Loucy (cell line): ENCODE data around the gene AMACR.
"Not testable (repeated sequence)": the region's sequence is repeated elsewhere in the genome, so short reads cannot be mapped to it uniquely, and the experiment has no call there.

Experiments
- H2AFZ ChIP-seq: fragments of 200-600 bp; sonication (generic); 2 replicates; pipeline ENCODE4 v1.6.0; 2016; ENCODE audit warnings: antibody characterized with exemption, mild to moderate bottlenecking, low read length, moderate library complexity
- H3F3A ChIP-seq: fragments of 200-600 bp; 2 replicates; pipeline ENCODE4 v1.6.0; 2016; ENCODE audit warnings: antibody characterized with exemption, low read depth, mild to moderate bottlenecking
- H3K27me3 ChIP-seq: fragments of 200-600 bp; sonication (generic); 2 replicates; pipeline ENCODE4 v1.6.1; 2014; ENCODE audit warnings: low read length, mild to moderate bottlenecking; ENCODE audit not compliant: insufficient read depth, poor library complexity, severe bottlenecking
- H3K36me3 ChIP-seq: fragments of 200-600 bp; sonication (generic); 2 replicates; pipeline ENCODE4 v1.6.1; 2016; ENCODE audit warnings: low read length; ENCODE audit not compliant: insufficient read depth
- H3K4me1 ChIP-seq: fragments of 200-600 bp; sonication (generic); 2 replicates; pipeline ENCODE4 v1.5.1; 2014; ENCODE audit warnings: low read length, mild to moderate bottlenecking; ENCODE audit not compliant: insufficient read depth, poor library complexity, severe bottlenecking
- H3K4me2 ChIP-seq: fragments of 200-600 bp; sonication (generic); 2 replicates; pipeline ENCODE4 v1.6.0; 2014; ENCODE audit warnings: antibody characterized with exemption, low read length, low read depth, mild to moderate bottlenecking; ENCODE audit not compliant: poor library complexity, severe bottlenecking
- H3K4me3 ChIP-seq: fragments of 200-600 bp; sonication (generic); 2 replicates; pipeline ENCODE4 v1.5.1; 2014; ENCODE audit warnings: low read length, mild to moderate bottlenecking, mixed read lengths; ENCODE audit not compliant: poor library complexity, severe bottlenecking
- H3K79me2 ChIP-seq: fragments of 200-600 bp; sonication (generic); 2 replicates; pipeline ENCODE4 v1.6.1; 2014; ENCODE audit warnings: low read length; ENCODE audit not compliant: insufficient read depth
- H3K9ac ChIP-seq: fragments of 200-600 bp; sonication (generic); 2 replicates; pipeline ENCODE4 v1.6.0; 2014; ENCODE audit warnings: mild to moderate bottlenecking, low read depth, low read length, moderate library complexity; ENCODE audit not compliant: poor library complexity, severe bottlenecking
- H3K9me2 ChIP-seq: fragments of 200-600 bp; sonication (generic); replicated peaks from 2 replicates; pipeline ENCODE4 v1.6.1; 2016; ENCODE audit warnings: low read depth, low read length, mixed read lengths
- H3K9me3 ChIP-seq: fragments of 200-600 bp; sonication (generic); 2 replicates; pipeline ENCODE4 v1.6.1; 2014; ENCODE audit warnings: mild to moderate bottlenecking, antibody characterized with exemption, low read length, low read depth; ENCODE audit not compliant: insufficient read depth
- H4K20me1 ChIP-seq: fragments of 200-600 bp; sonication (generic); 2 replicates; pipeline ENCODE4 v1.6.0; 2014; ENCODE audit warnings: antibody characterized with exemption, low read length, mild to moderate bottlenecking; ENCODE audit not compliant: insufficient read depth, poor library complexity, severe bottlenecking
- EZH2phosphoT487 ChIP-seq: fragments of 200-600 bp; IDR thresholded peaks from 2 replicates; pipeline ENCODE4 v1.6.1; 2018; ENCODE audit warnings: antibody characterized with exemption, mild to moderate bottlenecking, moderate library complexity, borderline replicate concordance
- TF ChIP-seq, protein P1 (sequence below): fragments of 200-600 bp; sonication (generic); conservative IDR thresholded peaks from 2 replicates; pipeline ENCODE4 v1.5.1; 2014; ENCODE audit warnings: mild to moderate bottlenecking, antibody characterized with exemption, low read length

The AMACR gene

DNA sequence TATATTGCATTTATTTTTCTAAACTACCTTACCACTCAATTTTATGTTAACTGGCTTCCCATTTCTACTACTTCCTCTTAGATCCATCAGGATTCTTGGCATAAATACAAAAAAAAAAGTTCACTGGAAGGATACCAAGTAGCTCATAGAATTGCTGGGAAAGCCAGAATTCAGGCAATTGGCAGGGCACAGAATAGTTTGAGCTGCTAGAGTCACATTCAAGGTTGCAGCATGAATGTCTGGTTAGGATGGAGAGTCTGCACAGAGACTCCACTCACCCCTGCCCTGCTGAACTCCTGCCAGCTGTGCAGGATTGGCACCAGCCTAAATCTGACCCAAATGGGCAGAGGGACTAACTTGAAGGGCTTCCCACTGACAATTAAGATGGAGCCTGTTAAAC, 4.9 kb upstream of the AMACR start:
- Histone ChIP-seq H2AFZ (no peak overlapping the region), H3K4me1 (peaks cover 15% of the 10 kb centered on the region), H3F3A (no peaks in the 10 kb centered on the region), H3K9me2 (no peaks in the 10 kb centered on the region), H3K27me3 (no peaks in the 10 kb centered on the region), H3K4me2 (no peak overlapping the region), H3K9ac (no peak overlapping the region), H4K20me1 (no peaks in the 10 kb centered on the region), H3K36me3 (no peaks in the 10 kb centered on the region), H3K4me3 (no peak overlapping the region), H3K79me2 (no peaks in the 10 kb centered on the region), H3K9me3 (no peaks in the 10 kb centered on the region)
- TF ChIP-seq EZH2phosphoT487 = no peak
- TF ChIP-seq, protein P1, sequence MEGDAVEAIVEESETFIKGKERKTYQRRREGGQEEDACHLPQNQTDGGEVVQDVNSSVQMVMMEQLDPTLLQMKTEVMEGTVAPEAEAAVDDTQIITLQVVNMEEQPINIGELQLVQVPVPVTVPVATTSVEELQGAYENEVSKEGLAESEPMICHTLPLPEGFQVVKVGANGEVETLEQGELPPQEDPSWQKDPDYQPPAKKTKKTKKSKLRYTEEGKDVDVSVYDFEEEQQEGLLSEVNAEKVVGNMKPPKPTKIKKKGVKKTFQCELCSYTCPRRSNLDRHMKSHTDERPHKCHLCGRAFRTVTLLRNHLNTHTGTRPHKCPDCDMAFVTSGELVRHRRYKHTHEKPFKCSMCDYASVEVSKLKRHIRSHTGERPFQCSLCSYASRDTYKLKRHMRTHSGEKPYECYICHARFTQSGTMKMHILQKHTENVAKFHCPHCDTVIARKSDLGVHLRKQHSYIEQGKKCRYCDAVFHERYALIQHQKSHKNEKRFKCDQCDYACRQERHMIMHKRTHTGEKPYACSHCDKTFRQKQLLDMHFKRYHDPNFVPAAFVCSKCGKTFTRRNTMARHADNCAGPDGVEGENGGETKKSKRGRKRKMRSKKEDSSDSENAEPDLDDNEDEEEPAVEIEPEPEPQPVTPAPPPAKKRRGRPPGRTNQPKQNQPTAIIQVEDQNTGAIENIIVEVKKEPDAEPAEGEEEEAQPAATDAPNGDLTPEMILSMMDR = no peak

DNA sequence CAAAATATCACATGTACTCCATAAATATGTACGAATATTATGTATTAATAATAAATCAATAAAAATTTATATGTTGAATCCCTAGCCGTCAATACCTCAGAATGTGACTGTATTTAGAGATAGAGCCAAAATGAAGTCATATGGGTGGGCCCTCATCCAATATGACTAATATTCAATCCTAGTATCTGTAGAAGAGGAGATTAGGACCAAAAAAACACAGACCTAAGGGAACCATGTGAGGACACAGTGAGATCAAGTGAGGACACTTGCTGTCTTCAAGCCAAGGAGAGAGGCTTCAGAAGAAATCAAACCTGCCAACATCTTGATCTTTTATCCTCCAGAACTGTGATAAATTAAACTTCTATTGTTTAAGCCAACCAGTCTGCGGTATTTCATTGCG, 3.7 kb upstream of the AMACR start:
- Histone ChIP-seq H3K9me2 (no peaks in the 10 kb centered on the region), H3K4me1 (peaks cover 23% of the 10 kb centered on the region), H3K36me3 (no peaks in the 10 kb centered on the region), H3K9me3 (no peaks in the 10 kb centered on the region), H3K27me3 (no peaks in the 10 kb centered on the region), H3F3A (no peaks in the 10 kb centered on the region), H3K4me3 (no peak overlapping the region), H3K9ac (no peak overlapping the region), H2AFZ (no peak overlapping the region), H4K20me1 (no peaks in the 10 kb centered on the region), H3K4me2 (no peak overlapping the region), H3K79me2 (peaks cover 9% of the 10 kb centered on the region)
- TF ChIP-seq, protein P1 = no peak
- TF ChIP-seq EZH2phosphoT487 = no peak

DNA sequence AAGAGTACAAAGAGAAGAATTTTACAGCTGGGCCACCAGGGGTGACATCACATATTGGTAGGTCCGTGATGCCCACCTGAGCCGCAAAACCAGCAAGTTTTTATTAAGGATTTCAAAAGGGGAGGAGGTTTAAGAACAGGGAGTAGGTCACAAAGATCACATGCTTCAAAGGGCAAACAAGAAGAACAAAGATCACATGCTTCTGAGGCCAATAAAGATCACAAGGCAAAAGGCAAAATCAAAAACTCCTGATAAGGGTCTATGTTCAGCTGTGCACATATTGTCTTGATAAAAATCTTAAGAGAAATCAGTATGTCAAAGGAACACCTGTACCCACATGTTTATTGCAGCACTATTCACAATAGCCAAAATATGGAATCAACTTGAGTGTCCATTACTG, 2.3 kb upstream of the AMACR start:
- H2AFZ ChIP-seq, H3K4me2 ChIP-seq, H3K9me3 ChIP-seq: not testable (repeated sequence)

DNA sequence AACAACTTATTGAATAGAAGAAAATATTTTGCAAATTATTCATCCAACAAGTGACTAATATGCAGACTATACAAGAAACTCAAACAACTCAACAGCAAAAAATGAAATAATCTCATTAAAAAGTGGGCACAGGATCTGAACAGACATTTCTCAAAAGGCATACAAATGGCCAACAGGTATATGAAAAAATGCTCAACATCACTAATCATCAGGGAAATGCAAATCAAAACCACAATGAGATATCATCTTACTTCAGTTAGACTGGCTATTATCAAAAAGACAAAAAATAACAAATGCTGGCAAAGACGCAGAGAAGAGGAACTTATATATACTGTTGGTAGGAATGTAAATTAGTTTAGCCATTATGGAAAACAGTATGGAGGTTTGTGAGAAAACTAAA, 1.8 kb upstream of the AMACR start:
- Histone ChIP-seq H3K9me2 (no peaks in the 10 kb centered on the region), H3F3A (no peaks in the 10 kb centered on the region), H3K9me3 (no peaks in the 10 kb centered on the region), H3K9ac (no peak overlapping the region), H3K27me3 (no peaks in the 10 kb centered on the region), H3K36me3 (no peaks in the 10 kb centered on the region), H3K4me1 (peaks cover 23% of the 10 kb centered on the region), H4K20me1 (no peaks in the 10 kb centered on the region), H2AFZ (no peak overlapping the region), H3K4me2 (no peak overlapping the region), H3K4me3 (no peak overlapping the region), H3K79me2 (peaks cover 9% of the 10 kb centered on the region)
- no peak for TF ChIP-seq EZH2phosphoT487
- TF ChIP-seq, protein P1 = no peak

More for the DNA sequence above, 2.3 kb upstream of the AMACR start:
- H3K4me3 ChIP-seq, H3K79me2 ChIP-seq, H3F3A ChIP-seq, H3K9me2 ChIP-seq, H3K36me3 ChIP-seq, H3K9ac ChIP-seq, H4K20me1 ChIP-seq, H3K27me3 ChIP-seq: not testable (repeated sequence)
- peaks cover 23% of the 10 kb centered on the region for H3K4me1 ChIP-seq
